Lower lobe of right lung (tissue), 2 donors: ENCODE results near the gene ANKS6. TPM values are rescaled to one million over a fixed set of nuclear protein-coding genes. Genes with fewer than 3 reads are reported as not detected.

Source experiments
- ATAC-seq, 2 donors: fragments of 200-7000 bp; cut with Tn5 transposase; one replicate each; pipeline ENCODE4 v1.9.1; 2020 to 2022; ENCODE audit warnings: mild to moderate bottlenecking in 2 of 2, moderate library complexity in 2 of 2
- DNase-seq: peaks from one replicate; pipeline ENCODE4 v3.0.0-alpha.2; 2020
- H3K27ac ChIP-seq: fragments of 200-600 bp; one replicate; pipeline ENCODE4 v1.8.0; 2022
- H3K27me3 ChIP-seq: fragments of 200-600 bp; one replicate; pipeline ENCODE4 v1.8.0; 2022; ENCODE audit warnings: low read depth
- H3K36me3 ChIP-seq: fragments of 200-600 bp; one replicate; pipeline ENCODE4 v1.8.0; 2022; ENCODE audit warnings: mild to moderate bottlenecking
- H3K4me1 ChIP-seq: fragments of 200-600 bp; one replicate; pipeline ENCODE4 v1.8.0; 2022
- H3K4me3 ChIP-seq: fragments of 200-600 bp; one replicate; pipeline ENCODE4 v1.8.0; 2022; ENCODE audit warnings: mild to moderate bottlenecking
- H3K9me3 ChIP-seq: fragments of 200-600 bp; one replicate; pipeline ENCODE4 v1.8.0; 2022
- CTCF ChIP-seq: fragments of 200-600 bp; IDR thresholded peaks from one replicate; pipeline ENCODE4 v1.8.0; 2022; ENCODE audit warnings: antibody characterized with exemption, mild to moderate bottlenecking
- intact Hi-C: fragments of 100-400 bp; cut with DNase I; formaldehyde crosslinking; loops from one replicate; pipeline ENCODE4 v1.11.0; 2022
- total RNA-seq: library from RNA; stranded (reverse); fragmentation: NEBNext Ultra II Directional; extraction: Animal tissue kit (Norgen Biotek cat#: 25700); gene quantifications from one replicate; pipeline ENCODE4 v1.2.1, GENCODE V29; 2021
- donor health status: DM: no; HTN: yes; CAD: no; lungs with severe emphysema.

The ANKS6 gene
- total RNA-seq, 1 donor from 2014 or later: 16.5 TPM

- TF ChIP-seq CTCF: no peak
- Histone ChIP-seq H3K27me3 (no peaks in the 10 kb centered on the region), H3K36me3 (peaks cover 24% of the 10 kb centered on the region), H3K27ac (no peak overlapping the region), H3K9me3 (no peaks in the 10 kb centered on the region), H3K4me3 (no peak overlapping the region), H3K4me1 (no peaks in the 10 kb centered on the region)
- DNase-seq (no peak), ATAC-seq (no peak)
- intact Hi-C loops: no loop called here
Measured at GRCh38 chr9:98745470-98745869, 50.9 kb downstream of the ANKS6 start.

GRCh38 chr9:98743818-98744611, 52.3 kb downstream of the ANKS6 start:
- H3K9me3 ChIP-seq: no peaks in the 10 kb centered on the region
- ATAC-seq: no peak
- no peaks in the 10 kb centered on the region for H3K4me1 ChIP-seq
- H3K27ac ChIP-seq: no peak overlapping the region
- peaks cover 23% of the 10 kb centered on the region for H3K36me3 ChIP-seq
- no peak for TF ChIP-seq CTCF
- DNase-seq: no peak
- H3K4me3 ChIP-seq: no peak overlapping the region
- intact Hi-C loops: no loop called here
- no peaks in the 10 kb centered on the region for H3K27me3 ChIP-seq

- Histone ChIP-seq H3K36me3 (peaks cover 23% of the 10 kb centered on the region), H3K27me3 (no peaks in the 10 kb centered on the region), H3K4me3 (no peak overlapping the region), H3K4me1 (no peaks in the 10 kb centered on the region), H3K9me3 (no peaks in the 10 kb centered on the region), H3K27ac (no peak overlapping the region)
- DNase-seq (no peak), ATAC-seq (no peak)
- intact Hi-C loops: no loop called here
- TF ChIP-seq CTCF: no peak
Measured at GRCh38 chr9:98743329-98743728, 53.0 kb downstream of the ANKS6 start.

- ATAC-seq: no peak
- H3K4me1 ChIP-seq: no peaks in the 10 kb centered on the region
- no peak for DNase-seq
- intact Hi-C loops: no loop called here
- H3K9me3 ChIP-seq: no peaks in the 10 kb centered on the region
- no peak overlapping the region for H3K27ac ChIP-seq
- no peaks in the 10 kb centered on the region for H3K27me3 ChIP-seq
- no peak for TF ChIP-seq CTCF
- no peak overlapping the region for H3K4me3 ChIP-seq
- H3K36me3 ChIP-seq: peaks cover 23% of the 10 kb centered on the region
Measured at GRCh38 chr9:98742325-98743280, 53.8 kb downstream of the ANKS6 start.

GRCh38 chr9:98740226-98740881, 56.0 kb downstream of the ANKS6 start:
- Histone ChIP-seq H3K9me3 (no peaks in the 10 kb centered on the region), H3K4me3 (no peak overlapping the region), H3K4me1 (no peaks in the 10 kb centered on the region), H3K27ac (no peak overlapping the region), H3K27me3 (no peaks in the 10 kb centered on the region), H3K36me3 (peaks cover 26% of the 10 kb centered on the region)
- intact Hi-C loops: no loop called here
- ATAC-seq: no peak
- DNase-seq: no peak
- no peak for TF ChIP-seq CTCF
